ENCODE results near the gene TIMM10.

Gene TIMM10

GRCh38 chr11:57530596-57531507, at the start of gene TIMM10:
TSS of gene TIMM10 (minus strand) at chr11:57530754. CDS start at chr11:57530189, 565 bp downstream.
- DNase-seq, result peak; percentile 99

- DNase-seq, result no peak
These were observed 43.5 kb upstream of the TIMM10 start for GRCh38 chr11:57574061-57574460.

- DNase-seq, result no peak
These were observed 41.1 kb upstream of the TIMM10 start for GRCh38 chr11:57571606-57572005.

- DNase-seq, result peak; percentile 84
These were observed 37.8 kb upstream of the TIMM10 start for GRCh38 chr11:57568330-57568766.

GRCh38 chr11:57567515-57568329, 37.2 kb upstream of the TIMM10 start, which contains the start of gene UBE2L6:
TSS of gene UBE2L6 (minus strand) at chr11:57567672. CDS start at chr11:57567611, 61 bp downstream.
- DNase-seq, result peak; percentile 58

- no peak for DNase-seq
These were observed 36.5 kb upstream of the TIMM10 start for GRCh38 chr11:57566905-57567514.

- DNase-seq, result no peak
These were observed 35.7 kb upstream of the TIMM10 start for GRCh38 chr11:57566005-57566904.

GRCh38 chr11:57562596-57562995, 32.0 kb upstream of the TIMM10 start:
- DNase-seq, result peak; percentile 59

- no peak for DNase-seq
These were observed 29.6 kb upstream of the TIMM10 start for GRCh38 chr11:57560146-57560545.

- peak; percentile 44 for DNase-seq
These were observed 25.5 kb upstream of the TIMM10 start for GRCh38 chr11:57556041-57556440.

GRCh38 chr11:57555393-57555792, 24.8 kb upstream of the TIMM10 start:
- DNase-seq, result no peak

GRCh38 chr11:57552479-57552878, 21.9 kb upstream of the TIMM10 start:
- DNase-seq, result no peak

GRCh38 chr11:57551941-57552340, 21.4 kb upstream of the TIMM10 start:
- DNase-seq, result no peak

GRCh38 chr11:57549983-57550382, 19.4 kb upstream of the TIMM10 start:
- DNase-seq, result no peak

- DNase-seq, result no peak
These were observed 17.4 kb upstream of the TIMM10 start for GRCh38 chr11:57547854-57548377.

- peak; percentile 66 for DNase-seq
These were observed 16.4 kb upstream of the TIMM10 start for GRCh38 chr11:57546869-57547475.

- DNase-seq, result no peak
These were observed 15.9 kb upstream of the TIMM10 start for GRCh38 chr11:57546451-57546850.

GRCh38 chr11:57545883-57546282, 15.3 kb upstream of the TIMM10 start:
- no peak for DNase-seq

GRCh38 chr11:57544566-57544965, 14.0 kb upstream of the TIMM10 start:
- DNase-seq, result peak; percentile 96

GRCh38 chr11:57543593-57543992, 13.0 kb upstream of the TIMM10 start:
- peak; percentile 34 for DNase-seq

GRCh38 chr11:57542582-57542981, 12.0 kb upstream of the TIMM10 start:
- no peak for DNase-seq

Measured in NCI-H82 (cell line).